GM20000 (cell line): ENCODE results near the gene PDGFRB.

Experiments used
- DNase-seq: peaks from one replicate; pipeline ENCODE4 v3.0.0; 2012; ENCODE audit warnings: low spot score
- CTCF ChIP-seq: IDR thresholded peaks from 2 replicates; pipeline ENCODE4 v1.5.1; 2012; ENCODE audit warnings: mild to moderate bottlenecking, control low read depth; ENCODE audit errors: extremely low read depth, missing control alignments

The PDGFRB gene

GRCh38 chr5:150133581-150134197 lies 22.0 kb downstream of the PDGFRB start:
- TF ChIP-seq CTCF: no peak
- no peak for DNase-seq

- no peak for DNase-seq
- TF ChIP-seq CTCF: no peak
Measured at GRCh38 chr5:150132740-150133139, 22.9 kb downstream of the PDGFRB start.

- no peak for TF ChIP-seq CTCF
- DNase-seq: no peak
Measured at GRCh38 chr5:150131978-150132694, 23.5 kb downstream of the PDGFRB start.

GRCh38 chr5:150131461-150131860 lies 24.2 kb downstream of the PDGFRB start:
- no peak for TF ChIP-seq CTCF
- no peak for DNase-seq

- TF ChIP-seq CTCF: no peak
- DNase-seq: no peak
Measured at GRCh38 chr5:150130493-150130922, 25.1 kb downstream of the PDGFRB start.

GRCh38 chr5:150129813-150130492 lies 25.7 kb downstream of the PDGFRB start:
- peak; percentile 91 for TF ChIP-seq CTCF
- peak; percentile 85 for DNase-seq

GRCh38 chr5:150129454-150129812 lies 26.2 kb downstream of the PDGFRB start:
- TF ChIP-seq CTCF: no peak
- DNase-seq: no peak
